Measurements from ENCODE around the gene NTM.

NTM gene

GRCh38 chr11:131351848-131352247 is 18.6 kb upstream of the NTM start (continued):
- no peak for TF ChIP-seq ZNF391 (tag by site-specific recombination; IDR thresholded peaks at IDR 0.05; ENCODE audit: borderline replicate concordance, low read depth)
- TF ChIP-seq SP2 (tag by site-specific recombination; IDR thresholded peaks at IDR 0.05), result no peak
- no peak for TF ChIP-seq ZNF18 (tag by site-specific recombination; IDR thresholded peaks at IDR 0.05)
- no peak for TF ChIP-seq GLIS2 (tag by site-specific recombination; IDR thresholded peaks at IDR 0.05)

GRCh38 chr11:131353766-131354165 is 16.6 kb upstream of the NTM start:
- H3K9me3 ChIP-seq (ENCODE audit: control insufficient read depth, insufficient read depth, low read depth, low read length), result no peaks in the 10 kb centered on the region
- no peaks in the 10 kb centered on the region for H3K4me1 ChIP-seq (ENCODE audit: control insufficient read depth, insufficient read depth, low read length)
- H3K36me3 ChIP-seq (ENCODE audit: control insufficient read depth in 2 of 2, insufficient read depth in 1 of 2, low read length in 2 of 2), result no peaks in the 10 kb centered on the region
- ChIA-PET CTCF (no interaction called here), POLR2A (no interaction called here)
- TF ChIP-seq WT1 (tag by site-specific recombination; IDR thresholded peaks at IDR 0.05) (no peak), ZSCAN23 (tag by site-specific recombination; IDR thresholded peaks at IDR 0.05) (no peak), YY1 (tag by site-specific recombination; IDR thresholded peaks at IDR 0.05) (no peak), ZNF530 (tag by site-specific recombination; IDR thresholded peaks at IDR 0.05; ENCODE audit: low read depth) (no peak), AEBP2 (tag by site-specific recombination; IDR thresholded peaks at IDR 0.05; ENCODE audit: borderline replicate concordance) (no peak), KLF16 (tag by site-specific recombination; IDR thresholded peaks at IDR 0.05) (no peak), ZNF560 (tag by site-specific recombination; IDR thresholded peaks at IDR 0.05; ENCODE audit: borderline replicate concordance) (no peak), ZNF175 (tag by site-specific recombination; IDR thresholded peaks at IDR 0.05) (no peak), ZNF214 (tag by site-specific recombination; IDR thresholded peaks at IDR 0.05; ENCODE audit: borderline replicate concordance) (no peak), KLF8 (tag by site-specific recombination; IDR thresholded peaks at IDR 0.05) (no peak), ZNF658 (tag by site-specific recombination; IDR thresholded peaks at IDR 0.05) (no peak), ZNF18 (tag by site-specific recombination; IDR thresholded peaks at IDR 0.05) (no peak), IKZF3 (tag by site-specific recombination; IDR thresholded peaks at IDR 0.05) (no peak), PRDM6 (tag by site-specific recombination; IDR thresholded peaks at IDR 0.05) (no peak), ZNF2 (tag by site-specific recombination; IDR thresholded peaks at IDR 0.05) (no peak), ZNF114 (tag by site-specific recombination; IDR thresholded peaks at IDR 0.05) (no peak), PATZ1 (tag by site-specific recombination; IDR thresholded peaks at IDR 0.05) (no peak), ATF2 (tag by site-specific recombination; IDR thresholded peaks at IDR 0.05; ENCODE audit: low read depth) (no peak), ZFP41 (tag by site-specific recombination; IDR thresholded peaks at IDR 0.05; ENCODE audit: borderline replicate concordance) (no peak)
- no peak overlapping the region for H3K27ac ChIP-seq (ENCODE audit: extremely low read depth, low read depth, low read length)
- no peak overlapping the region for H3K4me3 ChIP-seq (ENCODE audit: low read depth, low read length)

Data from HEK293 (cell line).